ENCODE results near the gene CHRD.

The CHRD gene

GRCh38 chr3:184352149-184352785 lies 27.6 kb upstream of the CHRD start:
- no peak overlapping the region for H3K4me3 Mint-ChIP-seq
- H3K36me3 Mint-ChIP-seq (ENCODE audit: low read depth): no peaks in the 10 kb centered on the region
- no peak overlapping the region for H3K27ac Mint-ChIP-seq
- no peaks in the 10 kb centered on the region for H3K27me3 Mint-ChIP-seq (ENCODE audit: low read depth)
- no peak for DNase-seq (ENCODE audit: low spot score)
- H3K4me1 Mint-ChIP-seq (ENCODE audit: low read depth): peaks cover 5% of the 10 kb centered on the region
- H3K9me3 Mint-ChIP-seq: no peaks in the 10 kb centered on the region

GRCh38 chr3:184352897-184353545 lies 26.8 kb upstream of the CHRD start:
- no peak overlapping the region for H3K27ac Mint-ChIP-seq
- no peaks in the 10 kb centered on the region for H3K27me3 Mint-ChIP-seq (ENCODE audit: low read depth)
- H3K4me1 Mint-ChIP-seq (ENCODE audit: low read depth): peaks cover 1% of the 10 kb centered on the region
- no peaks in the 10 kb centered on the region for H3K36me3 Mint-ChIP-seq (ENCODE audit: low read depth)
- no peak overlapping the region for H3K4me3 Mint-ChIP-seq
- DNase-seq (ENCODE audit: low spot score): no peak
- H3K9me3 Mint-ChIP-seq: no peaks in the 10 kb centered on the region

GRCh38 chr3:184353546-184353941 lies 26.3 kb upstream of the CHRD start:
- Mint-ChIP-seq H3K36me3 (ENCODE audit: low read depth) (no peaks in the 10 kb centered on the region), H3K27me3 (ENCODE audit: low read depth) (no peaks in the 10 kb centered on the region), H3K9me3 (no peaks in the 10 kb centered on the region), H3K4me1 (ENCODE audit: low read depth) (peaks cover 1% of the 10 kb centered on the region), H3K4me3 (no peak overlapping the region), H3K27ac (no peak overlapping the region)
- no peak for DNase-seq (ENCODE audit: low spot score)

- no peaks in the 10 kb centered on the region for H3K9me3 Mint-ChIP-seq
- no peaks in the 10 kb centered on the region for H3K36me3 Mint-ChIP-seq (ENCODE audit: low read depth)
- no peak overlapping the region for H3K4me3 Mint-ChIP-seq
- no peaks in the 10 kb centered on the region for H3K27me3 Mint-ChIP-seq (ENCODE audit: low read depth)
- no peak overlapping the region for H3K27ac Mint-ChIP-seq
- H3K4me1 Mint-ChIP-seq (ENCODE audit: low read depth): peaks cover 1% of the 10 kb centered on the region
- DNase-seq (ENCODE audit: low spot score): peak; percentile 30
Measured at GRCh38 chr3:184354121-184354728, 25.6 kb upstream of the CHRD start.

GRCh38 chr3:184354754-184355153 lies 25.1 kb upstream of the CHRD start:
- Mint-ChIP-seq H3K27ac (no peak overlapping the region), H3K36me3 (ENCODE audit: low read depth) (no peaks in the 10 kb centered on the region), H3K4me1 (ENCODE audit: low read depth) (peaks cover 1% of the 10 kb centered on the region)

GRCh38 chr3:184355261-184356040 lies 24.4 kb upstream of the CHRD start:
- peaks cover 4% of the 10 kb centered on the region for H3K4me1 Mint-ChIP-seq (ENCODE audit: low read depth)
- no peaks in the 10 kb centered on the region for H3K36me3 Mint-ChIP-seq (ENCODE audit: low read depth)
- H3K27ac Mint-ChIP-seq: peak overlapping the region; percentile 55
- no peaks in the 10 kb centered on the region for H3K9me3 Mint-ChIP-seq
- no peak for DNase-seq (ENCODE audit: low spot score)
- no peak overlapping the region for H3K4me3 Mint-ChIP-seq
- H3K27me3 Mint-ChIP-seq (ENCODE audit: low read depth): peaks cover 3% of the 10 kb centered on the region

More at GRCh38 chr3:184354754-184355153, 25.1 kb upstream of the CHRD start:
- Mint-ChIP-seq H3K27me3 (ENCODE audit: low read depth) (no peaks in the 10 kb centered on the region), H3K9me3 (no peaks in the 10 kb centered on the region), H3K4me3 (no peak overlapping the region)
- no peak for DNase-seq (ENCODE audit: low spot score)

GRCh38 chr3:184357248-184358123 lies 22.4 kb upstream of the CHRD start:
- H3K36me3 Mint-ChIP-seq (ENCODE audit: low read depth): no peaks in the 10 kb centered on the region
- H3K27me3 Mint-ChIP-seq (ENCODE audit: low read depth): peaks cover 3% of the 10 kb centered on the region
- H3K4me1 Mint-ChIP-seq (ENCODE audit: low read depth): peaks cover 7% of the 10 kb centered on the region
- H3K4me3 Mint-ChIP-seq: no peak overlapping the region
- no peak overlapping the region for H3K27ac Mint-ChIP-seq
- no peaks in the 10 kb centered on the region for H3K9me3 Mint-ChIP-seq
- DNase-seq (ENCODE audit: low spot score): no peak

- H3K27me3 Mint-ChIP-seq (ENCODE audit: low read depth): peaks cover 3% of the 10 kb centered on the region
- no peak overlapping the region for H3K4me3 Mint-ChIP-seq
- DNase-seq (ENCODE audit: low spot score): no peak
- peaks cover under 1% of the 10 kb centered on the region for H3K36me3 Mint-ChIP-seq (ENCODE audit: low read depth)
- H3K4me1 Mint-ChIP-seq (ENCODE audit: low read depth): peaks cover 8% of the 10 kb centered on the region
- H3K9me3 Mint-ChIP-seq: no peaks in the 10 kb centered on the region
- H3K27ac Mint-ChIP-seq: no peak overlapping the region
Measured at GRCh38 chr3:184358124-184358767, 21.6 kb upstream of the CHRD start.

GRCh38 chr3:184358921-184359350 lies 20.9 kb upstream of the CHRD start:
- no peak overlapping the region for H3K27ac Mint-ChIP-seq
- no peak overlapping the region for H3K4me3 Mint-ChIP-seq
- peaks cover 8% of the 10 kb centered on the region for H3K4me1 Mint-ChIP-seq (ENCODE audit: low read depth)
- H3K9me3 Mint-ChIP-seq: no peaks in the 10 kb centered on the region
- H3K36me3 Mint-ChIP-seq (ENCODE audit: low read depth): peaks cover 4% of the 10 kb centered on the region
- DNase-seq (ENCODE audit: low spot score): no peak
- H3K27me3 Mint-ChIP-seq (ENCODE audit: low read depth): peaks cover 3% of the 10 kb centered on the region

- no peaks in the 10 kb centered on the region for H3K9me3 Mint-ChIP-seq
- H3K4me3 Mint-ChIP-seq: peak overlapping the region; percentile 90
- no peak overlapping the region for H3K27ac Mint-ChIP-seq
- H3K4me1 Mint-ChIP-seq (ENCODE audit: low read depth): peaks cover 11% of the 10 kb centered on the region
- H3K36me3 Mint-ChIP-seq (ENCODE audit: low read depth): peaks cover 6% of the 10 kb centered on the region
- H3K27me3 Mint-ChIP-seq (ENCODE audit: low read depth): peaks cover 3% of the 10 kb centered on the region
- no peak for DNase-seq (ENCODE audit: low spot score)
Measured at GRCh38 chr3:184359610-184360009, 20.2 kb upstream of the CHRD start.

GRCh38 chr3:184360070-184360928 lies 19.6 kb upstream of the CHRD start:
- Mint-ChIP-seq H3K36me3 (ENCODE audit: low read depth) (peaks cover 13% of the 10 kb centered on the region), H3K27me3 (ENCODE audit: low read depth) (peaks cover 3% of the 10 kb centered on the region), H3K9me3 (no peaks in the 10 kb centered on the region)

GRCh38 chr3:184360929-184361531 lies 18.8 kb upstream of the CHRD start:
- Mint-ChIP-seq H3K9me3 (no peaks in the 10 kb centered on the region), H3K4me3 (peak overlapping the region; percentile 90), H3K4me1 (ENCODE audit: low read depth) (peaks cover 17% of the 10 kb centered on the region), H3K27me3 (ENCODE audit: low read depth) (peaks cover 3% of the 10 kb centered on the region), H3K27ac (peak overlapping the region; percentile 69), H3K36me3 (ENCODE audit: low read depth) (peaks cover 17% of the 10 kb centered on the region)
- DNase-seq (ENCODE audit: low spot score): no peak

More at GRCh38 chr3:184360070-184360928, 19.6 kb upstream of the CHRD start:
- Mint-ChIP-seq H3K27ac (peak overlapping the region; percentile 69), H3K4me3 (peak overlapping the region; percentile 90), H3K4me1 (ENCODE audit: low read depth) (peaks cover 17% of the 10 kb centered on the region)
- DNase-seq (ENCODE audit: low spot score): no peak
